ENCODE data around the gene NEK4. TPM values are rescaled to one million over a fixed set of nuclear protein-coding genes. Genes with fewer than 3 reads are reported as not detected.

NEK4 gene
- total and polyA plus RNA-seq, 7 experiments from 2014 or later: 9.0 to 28.4 (median 15.4) TPM

- H3K27ac ChIP-seq (ENCODE audit: low read depth, low read length): no peak overlapping the region
- H3K4me3 Mint-ChIP-seq: no peak overlapping the region
- peaks cover 8 to 22% (median 18%) of the 10 kb centered on the region in 7 donors for H3K4me1 Mint-ChIP-seq
- no peaks in the 10 kb centered on the region for H3K9me3 Mint-ChIP-seq
- intact Hi-C loops (cut with micrococcal nuclease): no loop called here
- H3K27me3 Mint-ChIP-seq: no peaks in the 10 kb centered on the region
- DNase-seq (no peak), ATAC-seq (no peak)
- H3K4me3 ChIP-seq (ENCODE audit: low read length): no peak overlapping the region
- H3K9me3 ChIP-seq (ENCODE audit: control insufficient read depth in 2 of 3, low read length in 3 of 3): no peaks in the 10 kb centered on the region
- peak overlapping the region in 1 of 9 donors; percentile 25 for H3K27ac Mint-ChIP-seq
- ChIA-PET CTCF (no interaction called here), POLR2A (no interaction called here)
- H3K36me3 Mint-ChIP-seq: peaks cover 0 to 11% (median 3%) of the 10 kb centered on the region in 5 donors
- H3K27me3 ChIP-seq (ENCODE audit: control insufficient read depth in 2 of 2, insufficient read depth in 2 of 2, low read length in 2 of 2): no peaks in the 10 kb centered on the region
- H3K36me3 ChIP-seq (ENCODE audit: control insufficient read depth in 2 of 3, insufficient read depth in 3 of 3, low read length in 3 of 3): peaks cover 0 to 24% (median 6%) of the 10 kb centered on the region in 3 experiments
- H3K4me1 ChIP-seq (ENCODE audit: control insufficient read depth in 2 of 2, insufficient read depth in 2 of 2, low read length in 2 of 2): peaks cover 14 to 15% of the 10 kb centered on the region in 2 donors
Measured at GRCh38 chr3:52710512-52710911, 60.2 kb downstream of the NEK4 start.

GRCh38 chr3:52707585-52707984, 63.2 kb downstream of the NEK4 start:
- Mint-ChIP-seq H3K36me3 (peaks cover 0 to 8% (median 3%) of the 10 kb centered on the region in 5 donors), H3K4me1 (peaks cover 21 to 39% (median 35%) of the 10 kb centered on the region in 7 donors), H3K27ac (peak overlapping the region in 8 of 9 donors; percentile 8 to 93 (median 76)), H3K4me3 (peak overlapping the region; percentile 63 to 95 (median 73)), H3K9me3 (no peaks in the 10 kb centered on the region), H3K27me3 (no peaks in the 10 kb centered on the region)
- intact Hi-C loops (cut with micrococcal nuclease): loop anchor here (2.0 to 10.0 kb wide), 3 partner anchors 13 to 653 kb away; partner anchors contain the start of genes DUSP7 (in 1 of the 2) and STIMATE (in 1 of the 2)
- H3K27ac ChIP-seq (ENCODE audit: low read depth, low read length): peak overlapping the region; percentile 93
- H3K36me3 ChIP-seq (ENCODE audit: control insufficient read depth in 2 of 3, insufficient read depth in 3 of 3, low read length in 3 of 3): peaks cover 0 to 24% (median 6%) of the 10 kb centered on the region in 3 experiments
- H3K9me3 ChIP-seq (ENCODE audit: control insufficient read depth in 2 of 3, low read length in 3 of 3): no peaks in the 10 kb centered on the region
- ATAC-seq (no peak), DNase-seq (no peak)
- ChIA-PET POLR2A (interaction anchor here (0.8 to 4.1 kb wide), 4 partner anchors 13 to 366 kb away, joined by 3 to 33 read pairs (median 10); partner anchors contain the start of genes GNL3, NEK4 and PBRM1), CTCF (no interaction called here)
- no peak overlapping the region for H3K4me3 ChIP-seq (ENCODE audit: low read length)
- no peaks in the 10 kb centered on the region for H3K27me3 ChIP-seq (ENCODE audit: control insufficient read depth in 2 of 2, insufficient read depth in 2 of 2, low read length in 2 of 2)
- peaks cover 25 to 33% of the 10 kb centered on the region in 2 donors for H3K4me1 ChIP-seq (ENCODE audit: control insufficient read depth in 2 of 2, insufficient read depth in 2 of 2, low read length in 2 of 2)

- Mint-ChIP-seq H3K4me3 (peak within 1 kb of the TSS; percentile 89 to 96 (median 94)), H3K27me3 (no peaks in the 10 kb centered on the region), H3K4me1 (peaks cover 21 to 46% (median 40%) of the 10 kb centered on the region in 7 donors), H3K27ac (peak within 1 kb of the TSS; percentile 90 to 97 (median 95)), H3K9me3 (no peaks in the 10 kb centered on the region), H3K36me3 (peaks cover 0 to 10% (median 3%) of the 10 kb centered on the region in 5 donors)
- DNase-seq (peak; percentile 83 to 96 (median 91)), ATAC-seq (peak; percentile 94)
- H3K9me3 ChIP-seq (ENCODE audit: control insufficient read depth in 2 of 3, low read length in 3 of 3): no peaks in the 10 kb centered on the region
- H3K4me1 ChIP-seq (ENCODE audit: control insufficient read depth in 2 of 2, insufficient read depth in 2 of 2, low read length in 2 of 2): peaks cover 25 to 33% of the 10 kb centered on the region in 2 donors
- intact Hi-C loops (cut with micrococcal nuclease): loop anchor here (1.0 to 10.0 kb wide), 9 partner anchors 15 to 651 kb away; partner anchors contain the start of genes GNL3 (in 2 of the 2), NEK4 (in 2 of the 2), UQCC5 (in 2 of the 2) and DUSP7 (in 1 of the 2)
- POLR2A ChIA-PET: interaction anchor here (0.7 to 4.1 kb wide), 7 partner anchors 9 to 251 kb away, joined by 3 to 33 read pairs (median 8); partner anchors contain the start of genes GNL3, NEK4, NISCH and PBRM1
- H3K27me3 ChIP-seq (ENCODE audit: control insufficient read depth in 2 of 2, insufficient read depth in 2 of 2, low read length in 2 of 2): no peaks in the 10 kb centered on the region
- peak within 1 kb of the TSS; percentile 97 for H3K4me3 ChIP-seq (ENCODE audit: low read length)
- peak within 1 kb of the TSS; percentile 93 for H3K27ac ChIP-seq (ENCODE audit: low read depth, low read length)
- CTCF ChIA-PET: interaction anchor here (1.7 kb wide), 1 partner anchor 15 kb away, joined by 9 read pairs; no protein-coding TSS in a partner anchor
- peaks cover 0 to 24% (median 6%) of the 10 kb centered on the region in 3 experiments for H3K36me3 ChIP-seq (ENCODE audit: control insufficient read depth in 2 of 3, insufficient read depth in 3 of 3, low read length in 3 of 3)
Measured at GRCh38 chr3:52705688-52706686, 64.8 kb downstream of the NEK4 start, which contains the start of the genes GLT8D1 and SPCS1. Gene GLT8D1, minus strand, starts transcription at chr3:52705791. Its CDS starts 5,331 bp downstream, at chr3:52700460. Gene SPCS1, plus strand, starts transcription at chr3:52706106. Its CDS starts 141 bp downstream, at chr3:52706247.

GRCh38 chr3:52705438-52705687, 65.4 kb downstream of the NEK4 start:
- Histone ChIP-seq H3K27me3 (ENCODE audit: control insufficient read depth in 2 of 2, insufficient read depth in 2 of 2, low read length in 2 of 2) (no peaks in the 10 kb centered on the region), H3K9me3 (ENCODE audit: control insufficient read depth in 2 of 3, low read length in 3 of 3) (no peaks in the 10 kb centered on the region), H3K27ac (ENCODE audit: low read depth, low read length) (peak overlapping the region; percentile 93), H3K4me1 (ENCODE audit: control insufficient read depth in 2 of 2, insufficient read depth in 2 of 2, low read length in 2 of 2) (peaks cover 25 to 33% of the 10 kb centered on the region in 2 donors), H3K36me3 (ENCODE audit: control insufficient read depth in 2 of 3, insufficient read depth in 3 of 3, low read length in 3 of 3) (peaks cover 0 to 24% (median 6%) of the 10 kb centered on the region in 3 experiments), H3K4me3 (ENCODE audit: low read length) (peak overlapping the region; percentile 97)
- peak overlapping the region; percentile 89 to 96 (median 94) for H3K4me3 Mint-ChIP-seq
- ChIA-PET CTCF (interaction anchor here (1.7 kb wide), 1 partner anchor 16 kb away, joined by 9 read pairs; no protein-coding TSS in a partner anchor), POLR2A (interaction anchor here (0.7 to 4.1 kb wide), 6 partner anchors 10 to 250 kb away, joined by 3 to 33 read pairs (median 10); partner anchors contain the start of genes NEK4 and NISCH)
- intact Hi-C loops (cut with micrococcal nuclease): loop anchor here (1.0 to 10.0 kb wide), 5 partner anchors 19 to 651 kb away; partner anchors contain the start of genes GNL3 (in 2 of the 2), DUSP7 (in 1 of the 2), RFT1 (in 1 of the 2) and STIMATE (in 1 of the 2)
- peak overlapping the region; percentile 87 to 97 (median 93) for H3K27ac Mint-ChIP-seq
- DNase-seq: no peak
- H3K36me3 Mint-ChIP-seq: peaks cover 0 to 10% (median 3%) of the 10 kb centered on the region in 5 donors
- no peaks in the 10 kb centered on the region for H3K9me3 Mint-ChIP-seq
- no peak for ATAC-seq
- H3K4me1 Mint-ChIP-seq: peaks cover 21 to 46% (median 38%) of the 10 kb centered on the region in 7 donors
- H3K27me3 Mint-ChIP-seq: no peaks in the 10 kb centered on the region

GRCh38 chr3:52704611-52705437, 65.9 kb downstream of the NEK4 start:
- CTCF ChIA-PET: interaction anchor here (1.7 kb wide), 1 partner anchor 16 kb away, joined by 9 read pairs; no protein-coding TSS in a partner anchor
- Histone ChIP-seq H3K9me3 (ENCODE audit: control insufficient read depth in 2 of 3, low read length in 3 of 3) (no peaks in the 10 kb centered on the region), H3K4me3 (ENCODE audit: low read length) (peak overlapping the region; percentile 97), H3K27me3 (ENCODE audit: control insufficient read depth in 2 of 2, insufficient read depth in 2 of 2, low read length in 2 of 2) (no peaks in the 10 kb centered on the region), H3K4me1 (ENCODE audit: control insufficient read depth in 2 of 2, insufficient read depth in 2 of 2, low read length in 2 of 2) (peaks cover 25 to 33% of the 10 kb centered on the region in 2 donors), H3K27ac (ENCODE audit: low read depth, low read length) (peak overlapping the region; percentile 93), H3K36me3 (ENCODE audit: control insufficient read depth in 2 of 3, insufficient read depth in 3 of 3, low read length in 3 of 3) (peaks cover 0 to 22% (median 6%) of the 10 kb centered on the region in 3 experiments)
- H3K4me1 Mint-ChIP-seq: peaks cover 21 to 48% (median 33%) of the 10 kb centered on the region in 7 donors
- ATAC-seq (no peak), DNase-seq (peak in 3 of 9 donors; percentile 9 to 29 (median 13))
- POLR2A ChIA-PET: interaction anchor here (1.0 to 4.1 kb wide), 5 partner anchors 11 to 67 kb away, joined by 3 to 33 read pairs (median 12); partner anchors contain the start of gene NEK4
- H3K4me3 Mint-ChIP-seq: peak overlapping the region; percentile 89 to 96 (median 94)
- peaks cover 0 to 9% (median 3%) of the 10 kb centered on the region in 5 donors for H3K36me3 Mint-ChIP-seq
- no peaks in the 10 kb centered on the region for H3K27me3 Mint-ChIP-seq
- intact Hi-C loops (cut with micrococcal nuclease): loop anchor here (1.0 to 10.0 kb wide), 5 partner anchors 19 to 650 kb away; partner anchors contain the start of genes GNL3 (in 2 of the 2), DUSP7 (in 1 of the 2), RFT1 (in 1 of the 2) and STIMATE (in 1 of the 2)
- no peaks in the 10 kb centered on the region for H3K9me3 Mint-ChIP-seq
- H3K27ac Mint-ChIP-seq: peak overlapping the region; percentile 87 to 97 (median 93)

Data from naive thymus-derived CD4-positive, alpha-beta T cell (primary cell).